ENCODE data around the gene GXYLT1. TPM values are rescaled to one million over a fixed set of nuclear protein-coding genes. Genes with fewer than 3 reads are reported as not detected.

The GXYLT1 gene
- total and polyA plus RNA-seq, 9 of the 15 experiments (the other 6 are each of a cell fraction or from before 2014, with no cell fraction given): 1.4 to 9.3 (median 5.5) TPM

GRCh38 chr12:42129595-42130204 lies 15.0 kb downstream of the GXYLT1 start (continued):
- TF ChIP-seq, protein P1, sequence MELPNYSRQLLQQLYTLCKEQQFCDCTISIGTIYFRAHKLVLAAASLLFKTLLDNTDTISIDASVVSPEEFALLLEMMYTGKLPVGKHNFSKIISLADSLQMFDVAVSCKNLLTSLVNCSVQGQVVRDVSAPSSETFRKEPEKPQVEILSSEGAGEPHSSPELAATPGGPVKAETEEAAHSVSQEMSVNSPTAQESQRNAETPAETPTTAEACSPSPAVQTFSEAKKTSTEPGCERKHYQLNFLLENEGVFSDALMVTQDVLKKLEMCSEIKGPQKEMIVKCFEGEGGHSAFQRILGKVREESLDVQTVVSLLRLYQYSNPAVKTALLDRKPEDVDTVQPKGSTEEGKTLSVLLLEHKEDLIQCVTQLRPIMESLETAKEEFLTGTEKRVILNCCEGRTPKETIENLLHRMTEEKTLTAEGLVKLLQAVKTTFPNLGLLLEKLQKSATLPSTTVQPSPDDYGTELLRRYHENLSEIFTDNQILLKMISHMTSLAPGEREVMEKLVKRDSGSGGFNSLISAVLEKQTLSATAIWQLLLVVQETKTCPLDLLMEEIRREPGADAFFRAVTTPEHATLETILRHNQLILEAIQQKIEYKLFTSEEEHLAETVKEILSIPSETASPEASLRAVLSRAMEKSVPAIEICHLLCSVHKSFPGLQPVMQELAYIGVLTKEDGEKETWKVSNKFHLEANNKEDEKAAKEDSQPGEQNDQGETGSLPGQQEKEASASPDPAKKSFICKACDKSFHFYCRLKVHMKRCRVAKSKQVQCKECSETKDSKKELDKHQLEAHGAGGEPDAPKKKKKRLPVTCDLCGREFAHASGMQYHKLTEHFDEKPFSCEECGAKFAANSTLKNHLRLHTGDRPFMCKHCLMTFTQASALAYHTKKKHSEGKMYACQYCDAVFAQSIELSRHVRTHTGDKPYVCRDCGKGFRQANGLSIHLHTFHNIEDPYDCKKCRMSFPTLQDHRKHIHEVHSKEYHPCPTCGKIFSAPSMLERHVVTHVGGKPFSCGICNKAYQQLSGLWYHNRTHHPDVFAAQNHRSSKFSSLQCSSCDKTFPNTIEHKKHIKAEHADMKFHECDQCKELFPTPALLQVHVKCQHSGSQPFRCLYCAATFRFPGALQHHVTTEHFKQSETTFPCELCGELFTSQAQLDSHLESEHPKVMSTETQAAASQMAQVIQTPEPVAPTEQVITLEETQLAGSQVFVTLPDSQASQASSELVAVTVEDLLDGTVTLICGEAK (IDR thresholded peaks at IDR 0.05): no peak
- TF ChIP-seq, protein P1 (CRISPR knock-in tag; IDR thresholded peaks at IDR 0.05): no peak
- TF ChIP-seq ELF1 (tag; IDR thresholded peaks at IDR 0.05) (no peak), ARID2 (IDR thresholded peaks at IDR 0.05) (peak; percentile 75), CXXC5 (CRISPR knock-in tag; IDR thresholded peaks at IDR 0.05) (no peak), HNRNPUL1 (IDR thresholded peaks at IDR 0.05; ENCODE audit: low read length) (no peak), ZMIZ1 (IDR thresholded peaks at IDR 0.05; ENCODE audit: low read depth in 2 of 2, low read length in 2 of 2) (no peak), MTA1 (IDR thresholded peaks at IDR 0.05; ENCODE audit: borderline replicate concordance) (no peak), SRSF9 (IDR thresholded peaks at IDR 0.05; ENCODE audit: borderline replicate concordance, low read depth, low read length) (no peak), MAZ (CRISPR knock-in tag; conservative IDR thresholded peaks at IDR 0.05 in 1 of 2, IDR thresholded peaks at IDR 0.05 in 1 of 2) (no peak), HLTF (IDR thresholded peaks at IDR 0.05) (no peak), ZNF12 (CRISPR knock-in tag; IDR thresholded peaks at IDR 0.05) (no peak), TCF7 (IDR thresholded peaks at IDR 0.05; ENCODE audit: borderline replicate concordance) (no peak), SP2 (IDR thresholded peaks at IDR 0.05; ENCODE audit: extremely low read depth, low read depth, low read length, poor library complexity, severe bottlenecking) (no peak)
- TF ChIP-seq, protein P2, sequence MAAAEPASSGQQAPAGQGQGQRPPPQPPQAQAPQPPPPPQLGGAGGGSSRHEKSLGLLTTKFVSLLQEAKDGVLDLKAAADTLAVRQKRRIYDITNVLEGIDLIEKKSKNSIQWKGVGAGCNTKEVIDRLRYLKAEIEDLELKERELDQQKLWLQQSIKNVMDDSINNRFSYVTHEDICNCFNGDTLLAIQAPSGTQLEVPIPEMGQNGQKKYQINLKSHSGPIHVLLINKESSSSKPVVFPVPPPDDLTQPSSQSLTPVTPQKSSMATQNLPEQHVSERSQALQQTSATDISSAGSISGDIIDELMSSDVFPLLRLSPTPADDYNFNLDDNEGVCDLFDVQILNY (CRISPR knock-in tag; IDR thresholded peaks at IDR 0.05): no peak
